ENCODE measurements around the gene SERPIND1. TPM values are rescaled to one million over a fixed set of nuclear protein-coding genes. Genes with fewer than 3 reads are reported as not detected.

Gene SERPIND1
- total RNA-seq, 1 donor from 2014 or later, result 0.59 TPM

Other genes with a start within 250 kb of the SERPIND1 start
- 22.1 and 27.1 TPM in 2 replicates for gene PI4KA, start 84.7 kb downstream of the SERPIND1 start, total RNA-seq
- gene SNAP29, start 84.9 kb downstream of the SERPIND1 start, total RNA-seq, result 7.5 and 7.9 TPM in 2 replicates
- 45.7 and 58.2 TPM in 2 replicates for gene CRKL, start 143.3 kb downstream of the SERPIND1 start, total RNA-seq
- 0.07 and 0.56 TPM in 2 replicates for gene AIFM3, start 193.1 kb downstream of the SERPIND1 start, total RNA-seq
- 51.1 and 69.5 TPM in 2 replicates for gene LZTR1, start 208.2 kb downstream of the SERPIND1 start, total RNA-seq
- gene THAP7, start 228.0 kb downstream of the SERPIND1 start, total RNA-seq, result 16.2 and 18.8 TPM in 2 replicates
- gene P2RX6, start 241.1 kb downstream of the SERPIND1 start, total RNA-seq, result 0.07 TPM in 1 of 2 replicates, not detected in the other